Endometrial microvascular endothelial cells (primary cell): Measurements from ENCODE around the gene PP2D1. TPM values are rescaled to one million over a fixed set of nuclear protein-coding genes. Genes with fewer than 3 reads are reported as not detected.
"Not testable (repeated sequence)": the region's sequence is repeated elsewhere in the genome, so short reads cannot be mapped to it uniquely, and the experiment has no call there.

Experiments
- in situ Hi-C: cut with HindIII; loops from 2 replicates; pipeline ENCODE4 v1.10.0; 2017; ENCODE audit warnings: low sequenced_read_pairs, low pct_unique_long_range_greater_than_20kb; ENCODE audit errors: inconsistent ontology term
- total RNA-seq: library from RNA; depleted of rRNA; stranded (reverse); fragments of >200 nt; gene quantifications from one replicate; pipeline ENCODE4 v1.2.3, GENCODE V29; 2015; ENCODE audit errors: inconsistent ontology term

The PP2D1 gene, protein sequence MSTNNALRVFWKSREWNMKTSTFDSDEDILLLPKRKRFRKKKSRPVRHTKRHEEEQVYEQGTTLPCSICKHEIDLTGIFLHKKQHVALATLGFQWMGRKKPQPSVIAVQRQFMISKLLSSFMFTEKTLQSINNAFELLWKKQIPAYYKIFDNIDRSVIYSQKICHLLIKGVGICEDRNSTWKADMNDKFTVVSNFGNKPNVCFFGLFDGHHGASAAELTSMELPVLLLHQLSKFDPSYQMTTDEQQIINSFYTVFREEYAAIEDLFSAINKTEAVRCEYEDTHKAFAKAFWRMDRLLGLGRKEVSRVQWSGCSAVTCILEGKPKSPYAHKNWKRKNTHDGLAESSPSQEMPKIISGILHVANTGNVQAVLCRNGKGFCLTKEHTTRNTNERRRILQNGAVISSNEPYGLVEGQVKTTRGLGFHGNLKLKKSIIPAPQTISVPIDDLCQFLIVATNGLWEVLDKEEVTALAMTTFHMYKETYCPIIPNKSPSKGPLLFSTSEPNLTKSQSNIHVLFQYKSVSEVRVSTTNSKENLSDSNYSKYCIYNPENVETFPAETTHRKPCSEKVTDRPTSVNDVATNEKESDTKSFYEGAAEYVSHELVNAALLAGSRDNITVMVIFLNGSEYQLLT
- total RNA-seq, result not detected

DNA sequence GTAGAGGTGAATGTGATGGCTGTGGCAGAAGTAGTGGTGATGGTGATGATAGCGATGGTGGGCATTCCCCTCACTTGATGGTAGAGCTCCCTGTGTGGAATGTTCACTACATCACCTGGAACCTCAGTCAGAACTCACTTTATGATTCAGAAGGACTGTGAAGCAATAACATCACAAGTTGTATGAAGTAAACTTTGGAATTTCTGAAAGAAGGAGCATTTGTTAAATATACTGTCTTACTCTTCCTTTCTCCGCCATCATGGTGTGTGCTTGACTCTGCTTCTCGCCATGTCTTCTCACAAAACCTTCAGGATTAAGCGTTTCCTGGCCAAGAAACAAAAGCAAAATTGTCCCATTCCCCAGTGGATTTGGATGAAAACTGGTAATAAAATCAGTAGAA, at the start of gene PP2D1:
TSS of gene PP2D1 (minus strand) at position 101 of the 400 bp plus-strand sequence. CDS start 192 bp downstream, outside the sequence.
- in situ Hi-C loops, result no loop called here

DNA sequence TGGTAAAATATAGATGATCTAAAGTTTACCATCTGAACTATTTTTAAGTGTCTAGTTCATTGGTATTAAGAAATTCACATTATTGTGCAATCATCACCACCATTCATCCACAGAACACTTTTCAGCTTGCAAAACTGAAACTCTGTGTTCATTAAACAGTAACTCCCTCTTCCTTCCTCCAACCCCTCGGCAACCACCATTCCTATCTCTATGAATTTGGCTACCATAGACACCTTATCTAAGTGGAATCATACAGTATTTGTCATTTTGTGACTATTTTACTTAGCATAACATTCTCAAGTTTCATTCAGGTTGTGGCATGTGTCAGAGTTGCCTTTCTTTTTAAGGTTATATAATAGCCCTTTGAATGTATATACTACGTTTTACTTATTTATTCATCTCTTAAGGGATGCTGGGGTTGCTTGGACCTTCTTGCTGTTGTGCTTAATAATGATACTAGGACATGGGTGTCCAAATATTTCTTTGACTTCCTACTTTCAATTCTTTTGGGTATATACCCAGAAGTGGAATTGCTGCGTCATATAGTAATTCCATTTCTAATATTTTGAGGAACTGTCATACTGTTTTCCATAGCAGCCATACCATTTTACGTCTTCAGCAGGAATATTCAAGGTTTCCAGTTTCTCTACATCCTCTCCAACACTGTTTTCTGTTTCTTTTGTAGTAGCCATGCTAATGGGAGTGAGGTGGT, 49.1 kb upstream of the PP2D1 start:
- in situ Hi-C loops, result no loop called here

DNA sequence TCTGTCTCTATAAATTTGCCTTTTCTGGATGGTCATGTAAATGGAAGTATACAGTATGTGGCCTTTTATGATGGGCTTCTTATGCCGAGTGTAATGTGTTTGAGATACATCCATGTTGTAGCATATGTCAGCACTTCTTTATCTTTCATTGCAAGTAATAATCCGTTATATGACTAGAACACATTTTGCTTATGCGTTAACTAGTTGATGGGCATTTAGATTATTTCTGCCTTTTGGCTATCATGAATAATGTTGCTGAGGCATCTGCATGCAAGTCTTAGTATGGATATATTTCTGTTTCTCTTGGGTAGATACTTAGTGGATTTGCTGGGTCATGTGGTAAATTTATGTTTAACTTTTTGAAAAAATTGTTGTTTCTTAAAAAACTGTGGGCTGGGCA, 47.9 kb upstream of the PP2D1 start:
- in situ Hi-C loops, result no loop called here

DNA sequence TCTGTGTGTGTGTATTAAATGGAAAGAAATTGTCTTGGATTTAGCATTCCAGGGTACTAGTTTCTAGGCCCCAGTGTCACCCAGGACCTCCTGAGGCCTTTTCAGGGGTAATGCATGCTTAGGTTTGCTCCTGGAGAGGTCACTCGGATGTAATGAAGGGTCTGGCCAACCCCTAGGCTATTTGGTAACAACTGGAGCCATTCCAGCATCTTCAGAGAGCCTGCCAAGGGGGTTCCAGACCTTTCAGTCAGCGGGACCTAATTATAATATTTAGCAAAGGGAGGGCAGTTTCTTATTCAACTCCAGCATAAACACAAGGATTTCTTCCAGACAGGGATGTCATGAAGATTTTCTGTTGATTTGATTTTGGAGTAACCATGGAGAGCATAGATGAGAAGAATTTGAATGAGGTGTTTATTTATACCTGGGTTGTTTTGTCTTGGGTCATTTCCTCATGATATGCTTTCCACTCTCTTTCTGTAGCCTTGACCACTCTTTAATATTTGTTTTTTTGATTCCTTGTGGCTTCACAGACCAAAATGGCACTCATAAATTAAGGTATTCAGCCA, 45.6 kb upstream of the PP2D1 start:
- in situ Hi-C loops, result no loop called here

DNA sequence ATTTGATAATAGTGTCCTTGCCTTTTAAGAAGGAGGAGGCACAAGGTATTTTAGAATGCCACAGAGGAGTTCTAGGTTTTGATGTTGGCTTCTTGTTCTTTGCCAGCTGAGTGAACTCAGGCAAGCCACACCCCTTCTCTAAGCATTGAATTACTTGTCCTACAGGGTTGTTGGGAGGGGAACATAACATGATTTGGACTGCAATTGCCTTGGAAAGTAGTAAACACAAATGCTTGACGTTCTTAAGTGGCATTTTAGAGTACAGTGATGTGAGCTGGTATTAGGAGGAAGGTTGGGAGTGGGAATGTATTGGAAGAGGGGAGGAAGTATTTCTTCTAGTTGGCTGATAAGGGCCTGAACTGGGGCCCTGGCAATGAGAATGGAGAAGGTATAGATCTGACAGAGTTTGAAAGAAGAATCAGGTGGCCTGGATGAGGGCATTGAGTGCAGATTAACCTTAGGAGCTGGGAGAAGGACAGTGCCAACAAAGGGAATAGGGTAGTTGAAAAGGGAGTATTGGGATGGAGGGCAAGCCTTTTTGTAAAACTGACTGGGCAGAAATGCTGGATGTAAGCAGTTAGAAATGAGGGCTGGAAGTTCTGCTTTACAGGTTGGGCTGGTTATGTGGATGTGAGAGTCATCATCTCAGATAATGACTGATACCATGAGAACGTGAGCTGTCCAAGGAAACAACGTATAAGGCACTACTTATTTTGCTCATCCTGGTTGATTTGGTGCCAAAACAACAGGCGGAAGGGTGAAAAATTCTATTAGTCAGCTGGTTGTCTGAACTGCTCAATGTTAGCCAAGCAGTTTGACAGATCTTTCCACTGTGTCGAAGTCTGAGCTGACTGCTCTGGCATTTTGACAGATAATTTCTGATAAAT, 44.9 kb upstream of the PP2D1 start:
- in situ Hi-C loops, result no loop called here

DNA sequence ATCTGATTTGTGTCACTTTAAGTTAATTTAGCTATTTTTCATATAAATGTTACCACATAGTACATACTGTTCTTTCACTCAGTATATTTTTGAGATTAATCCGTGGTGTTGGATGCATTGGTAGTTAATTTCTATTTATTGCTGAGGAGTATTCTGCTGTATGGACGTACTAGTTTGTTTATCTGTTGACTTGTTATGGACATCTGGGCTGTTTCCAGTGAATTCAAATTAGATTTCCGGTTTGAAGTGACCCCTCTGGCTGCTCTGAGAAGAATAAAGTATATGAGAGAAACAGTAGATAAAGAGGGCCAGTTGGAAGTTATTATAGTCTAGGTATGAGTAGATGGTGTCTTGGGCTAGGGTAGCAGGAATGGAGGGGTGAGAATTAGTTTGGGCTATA, 43.8 kb upstream of the PP2D1 start:
- in situ Hi-C loops, result no loop called here

DNA sequence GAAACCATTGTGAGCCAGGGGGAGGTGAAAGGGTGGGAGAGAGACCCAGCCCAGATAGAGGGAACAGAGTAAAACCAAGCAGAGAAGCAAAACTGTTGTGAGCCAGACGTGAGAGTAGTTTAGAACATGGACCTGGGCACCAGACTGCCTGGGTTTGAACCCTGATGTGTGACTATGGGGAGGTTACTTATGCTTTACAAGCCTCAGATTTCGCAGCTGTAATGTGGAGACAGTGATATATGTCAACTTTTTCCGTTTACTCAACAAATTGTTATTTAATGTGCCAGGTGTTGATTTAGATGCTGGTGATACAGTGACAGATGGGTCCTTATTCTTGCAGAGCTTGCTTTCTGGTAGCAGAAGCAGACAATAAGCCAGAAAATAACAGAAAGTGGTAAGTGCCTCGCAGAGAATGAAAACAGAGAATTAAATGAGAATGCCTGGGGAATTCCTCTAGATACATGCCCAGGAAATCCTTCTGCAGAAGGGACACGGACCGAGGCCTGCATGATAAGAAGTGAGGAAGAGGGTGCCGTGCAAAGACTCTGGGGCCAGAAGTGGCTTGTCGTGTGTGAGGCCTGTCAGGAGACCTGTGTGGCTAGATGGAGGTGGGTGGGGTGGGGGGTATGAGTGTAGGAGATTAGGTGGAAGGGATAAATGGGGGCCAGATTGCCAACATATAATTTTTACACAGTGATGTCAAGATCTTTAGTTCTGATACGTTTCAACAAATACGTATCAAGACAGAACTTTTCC, 43.1 kb upstream of the PP2D1 start:
- in situ Hi-C loops, result no loop called here

DNA sequence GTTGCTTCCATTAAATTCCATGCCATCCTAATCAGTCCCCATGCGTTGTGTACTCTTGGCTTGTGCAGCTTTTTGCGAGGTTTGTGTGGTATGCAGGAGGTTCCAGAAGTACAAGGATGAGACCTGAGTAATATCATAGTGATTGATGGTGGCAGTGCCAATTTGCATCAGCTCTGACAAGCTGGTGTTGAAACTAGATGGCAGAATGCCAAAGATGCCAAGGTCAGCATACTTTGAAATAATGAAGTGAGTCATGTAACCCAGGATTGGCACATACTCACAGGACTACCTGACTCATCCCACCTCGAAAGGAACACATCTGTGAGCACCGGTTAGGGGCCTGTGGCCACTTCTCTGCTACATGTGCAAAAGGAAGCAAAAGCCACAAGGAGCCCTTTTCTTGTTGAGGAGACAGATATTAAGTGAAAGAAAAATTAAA, 42.5 kb upstream of the PP2D1 start:
- in situ Hi-C loops, result no loop called here

DNA sequence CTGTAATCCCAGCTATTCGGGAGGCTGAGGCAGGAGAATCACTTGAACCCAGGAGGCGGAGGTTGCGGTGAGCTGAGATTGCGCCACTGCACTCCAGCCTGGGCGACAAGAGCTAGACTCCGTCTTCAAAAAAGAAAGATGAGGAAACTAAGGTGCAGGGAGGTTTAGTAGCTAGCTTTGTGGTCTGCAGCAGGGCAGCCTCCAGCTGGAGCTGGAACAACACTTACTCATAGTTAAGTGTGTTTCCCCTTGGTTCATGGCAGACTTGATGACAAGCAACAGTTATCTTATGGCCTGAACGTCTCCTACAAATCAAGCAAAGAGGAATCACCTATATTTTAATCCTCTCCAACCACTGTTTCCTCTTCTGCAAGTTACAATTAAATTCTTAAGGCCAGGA, 40.8 kb upstream of the PP2D1 start:
- in situ Hi-C loops, result no loop called here

DNA sequence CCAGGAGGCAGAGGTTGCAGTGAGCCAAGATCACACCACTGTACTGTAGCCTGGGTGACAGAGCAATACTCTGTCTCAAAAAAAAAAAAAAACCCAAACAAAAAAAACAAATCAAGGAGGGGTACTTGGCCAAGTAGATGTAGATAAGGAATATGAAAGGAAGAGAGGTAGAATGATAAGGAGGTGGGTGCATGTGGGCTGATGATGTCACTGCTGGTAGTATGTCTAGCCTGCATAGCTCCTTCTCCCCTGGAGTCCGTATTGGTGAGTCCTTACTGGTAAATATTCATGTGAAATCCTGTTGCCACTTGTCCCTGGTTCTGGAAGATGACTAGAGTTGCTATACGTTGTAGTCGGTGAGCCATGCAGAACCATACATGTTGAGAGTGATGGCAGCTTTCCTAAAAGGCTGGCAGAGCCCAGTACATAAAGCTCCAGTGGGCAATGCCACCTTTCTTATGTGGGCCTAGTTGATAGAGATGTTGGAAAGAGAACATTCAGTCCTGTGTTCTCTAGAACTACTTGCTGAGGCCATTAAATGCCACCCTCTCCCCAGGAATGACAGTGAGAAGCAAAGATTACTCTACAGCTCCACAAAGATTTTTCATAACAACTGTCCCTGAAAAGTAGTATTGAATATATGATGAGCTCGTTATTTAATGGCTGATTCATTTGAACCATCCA, 39.2 kb upstream of the PP2D1 start:
- in situ Hi-C loops, result no loop called here

DNA sequence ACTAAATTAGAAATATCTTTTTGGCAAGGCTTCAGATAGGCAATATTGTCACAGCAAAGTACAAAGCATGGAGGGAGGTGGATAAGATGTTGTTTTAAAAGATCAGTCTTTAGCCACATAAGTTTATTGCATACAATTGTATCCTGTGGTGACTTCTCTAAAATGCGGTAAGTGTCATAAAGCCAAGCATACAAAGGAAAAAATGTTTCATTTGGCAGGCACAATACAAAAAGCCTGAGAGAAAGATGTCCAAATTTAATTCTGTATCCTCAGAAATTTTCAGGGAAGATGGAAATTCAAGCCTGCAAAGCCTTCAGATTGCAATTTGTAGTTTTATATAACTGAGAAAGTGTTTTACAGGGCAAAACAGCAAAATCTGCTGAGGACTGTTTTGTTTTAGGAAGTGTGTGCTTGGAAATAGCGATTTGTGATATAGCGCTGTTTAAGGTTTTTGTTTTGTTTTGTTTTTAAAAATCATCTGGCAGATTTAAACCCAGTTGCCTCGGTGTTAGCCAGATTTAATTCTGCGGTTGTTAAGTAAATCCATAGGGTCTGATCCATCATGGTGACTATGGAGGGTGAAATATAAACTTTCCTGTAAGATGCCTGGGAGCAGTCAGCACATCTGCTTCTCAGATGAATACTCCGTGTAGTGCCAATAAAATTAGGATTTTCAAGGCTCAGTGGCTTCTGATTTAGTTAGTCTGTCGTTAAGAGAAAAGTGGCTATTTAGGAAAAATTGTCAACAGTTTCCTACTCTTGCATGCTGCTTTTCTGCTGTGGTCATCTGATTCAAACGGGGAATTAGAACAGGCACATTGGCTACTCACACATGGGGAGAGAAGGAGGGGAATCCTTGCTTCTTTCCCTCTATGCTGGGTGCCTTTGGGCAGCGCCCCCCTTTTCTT, 36.2 kb upstream of the PP2D1 start:
- in situ Hi-C loops, result no loop called here

DNA sequence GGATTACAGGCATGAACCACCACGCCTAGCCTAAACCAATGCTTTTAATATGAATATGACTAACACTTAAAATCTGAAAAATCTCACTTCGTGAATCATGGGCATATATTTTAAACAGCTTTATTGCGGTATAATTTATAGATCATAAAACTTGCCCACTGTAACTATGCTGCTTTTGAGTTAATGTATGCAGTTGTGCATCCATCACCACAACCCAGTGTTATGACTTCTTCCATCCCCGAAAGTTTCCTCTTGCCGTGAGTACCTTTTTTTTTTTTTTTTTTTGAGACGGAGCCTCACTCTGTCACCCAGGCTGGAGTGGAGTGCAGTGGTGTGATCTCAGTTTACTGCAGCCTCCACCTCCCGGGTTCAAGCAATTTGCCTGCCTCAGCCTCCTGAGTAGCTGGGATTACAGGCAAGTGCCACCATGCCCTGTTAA, 35.3 kb upstream of the PP2D1 start:
- in situ Hi-C loops, result no loop called here

DNA sequence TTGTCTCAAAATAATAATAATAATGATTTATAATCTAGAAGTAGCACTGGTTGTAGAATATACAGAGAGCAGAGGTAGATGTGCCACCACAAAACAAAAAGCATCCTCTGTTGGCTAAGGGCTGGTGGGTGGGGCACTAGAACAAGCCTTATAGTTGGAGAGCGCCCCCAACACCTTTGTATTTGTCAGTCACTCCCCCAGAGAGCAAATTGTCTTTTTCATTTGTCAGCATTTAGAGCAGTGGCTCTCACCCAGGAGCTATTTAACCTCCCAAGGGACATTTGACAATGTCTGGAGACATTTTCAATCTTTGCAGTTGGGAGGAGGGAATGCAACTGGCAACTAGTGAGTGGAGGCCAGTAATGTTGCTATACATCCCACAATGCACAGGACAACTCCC, 34.5 kb upstream of the PP2D1 start:
- in situ Hi-C loops, result no loop called here

DNA sequence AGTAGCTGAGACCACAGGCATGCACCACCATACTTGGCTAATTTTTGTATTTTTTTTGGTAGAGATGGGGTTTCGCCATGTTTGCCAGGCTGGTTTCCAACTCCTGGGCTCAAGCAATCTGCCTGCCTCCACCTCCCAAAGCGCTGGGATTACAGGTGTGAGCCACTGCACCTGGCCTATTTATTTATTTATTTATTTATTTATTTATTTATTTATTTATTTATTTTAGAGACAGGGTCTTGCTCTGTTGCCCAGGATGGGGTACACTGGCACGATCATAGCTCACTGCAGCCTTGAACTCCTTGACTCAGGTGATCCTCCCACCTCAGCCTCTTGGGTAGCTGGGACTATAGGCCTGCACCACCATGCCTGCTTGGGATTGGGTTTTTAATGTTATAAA, 33.1 kb upstream of the PP2D1 start:
- in situ Hi-C loops, result not testable (repeated sequence)

DNA sequence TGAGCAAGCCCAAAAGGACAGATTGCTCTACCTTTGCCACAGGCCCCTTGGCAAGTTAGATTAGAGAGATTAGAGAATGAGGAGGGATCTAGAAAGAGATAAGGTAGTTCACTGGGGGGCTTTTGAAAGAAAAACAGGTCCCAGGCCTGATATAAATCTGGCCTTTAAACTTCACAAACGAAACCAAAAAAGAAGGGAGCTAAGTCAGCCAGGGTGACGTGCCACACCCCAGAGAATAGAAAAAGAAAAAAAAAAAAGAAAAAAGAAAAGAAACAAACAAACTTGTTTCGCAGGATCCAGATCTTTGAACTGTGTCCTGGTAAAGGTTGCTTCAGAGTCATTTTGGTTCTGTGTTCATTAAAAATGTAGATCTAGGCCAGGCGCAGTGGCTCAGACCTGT, 31.8 kb upstream of the PP2D1 start:
- in situ Hi-C loops, result no loop called here

DNA sequence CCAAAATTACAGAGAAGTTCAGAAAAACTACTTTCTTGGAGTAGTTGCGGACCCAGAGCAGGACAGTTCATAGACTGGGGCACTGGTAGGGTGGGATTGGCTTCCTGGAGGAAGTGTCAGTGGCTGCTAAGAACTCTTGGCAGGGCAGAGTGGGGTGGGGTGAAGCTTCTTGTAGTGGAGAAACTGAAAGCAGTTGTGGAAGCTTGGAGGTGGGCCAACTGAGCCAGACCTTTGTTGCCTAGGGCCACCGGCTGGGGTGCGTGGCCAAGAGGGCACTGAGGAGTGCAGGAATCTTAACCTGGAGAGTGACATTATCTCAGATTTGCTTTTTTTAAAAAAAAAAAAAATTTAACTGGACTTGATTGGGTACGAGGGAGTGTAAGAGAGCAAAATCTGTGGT, 31.3 kb upstream of the PP2D1 start:
- in situ Hi-C loops, result no loop called here
